Measurements from ENCODE around the gene ANTXRL.

ANTXRL gene

GRCh38 chr10:46283580-46284285 lies 3.1 kb upstream of the ANTXRL start:
- no peak for TF ChIP-seq REST (IDR thresholded peaks at IDR 0.05; ENCODE audit: insufficient read depth in 1 of 2, low read depth in 2 of 2, low read length in 2 of 2)
- TF ChIP-seq FOXP2 (optimal IDR thresholded peaks at IDR 0.05; ENCODE audit: borderline replicate concordance, extremely low read depth, extremely low read length, insufficient read depth): no peak
- TF ChIP-seq SIN3A (IDR thresholded peaks at IDR 0.05; ENCODE audit: borderline replicate concordance, insufficient read depth, low read length): no peak
- no peak for TF ChIP-seq POLR2AphosphoS5 (IDR thresholded peaks at IDR 0.05; ENCODE audit: low read depth, low read length)
- TF ChIP-seq TAF1 (IDR thresholded peaks at IDR 0.05; ENCODE audit: borderline replicate concordance, insufficient read depth, low read length): no peak

- no peak for TF ChIP-seq TAF1 (IDR thresholded peaks at IDR 0.05; ENCODE audit: borderline replicate concordance, insufficient read depth, low read length)
- no peak for TF ChIP-seq SIN3A (IDR thresholded peaks at IDR 0.05; ENCODE audit: borderline replicate concordance, insufficient read depth, low read length)
- TF ChIP-seq POLR2AphosphoS5 (IDR thresholded peaks at IDR 0.05; ENCODE audit: low read depth, low read length): no peak; the same call in 1 of the 2 replicates
- no peak for TF ChIP-seq REST (IDR thresholded peaks at IDR 0.05; ENCODE audit: insufficient read depth in 1 of 2, low read depth in 2 of 2, low read length in 2 of 2)
- no peak for TF ChIP-seq FOXP2 (optimal IDR thresholded peaks at IDR 0.05; ENCODE audit: borderline replicate concordance, extremely low read depth, extremely low read length, insufficient read depth)
Measured at GRCh38 chr10:46284286-46285229, 2.2 kb upstream of the ANTXRL start.

- no peak for TF ChIP-seq SIN3A (IDR thresholded peaks at IDR 0.05; ENCODE audit: borderline replicate concordance, insufficient read depth, low read length)
- no peak for TF ChIP-seq TAF1 (IDR thresholded peaks at IDR 0.05; ENCODE audit: borderline replicate concordance, insufficient read depth, low read length)
- no peak for TF ChIP-seq FOXP2 (optimal IDR thresholded peaks at IDR 0.05; ENCODE audit: borderline replicate concordance, extremely low read depth, extremely low read length, insufficient read depth)
- no peak for TF ChIP-seq POLR2AphosphoS5 (IDR thresholded peaks at IDR 0.05; ENCODE audit: low read depth, low read length)
- no peak for TF ChIP-seq REST (IDR thresholded peaks at IDR 0.05; ENCODE audit: insufficient read depth in 1 of 2, low read depth in 2 of 2, low read length in 2 of 2)
Measured at GRCh38 chr10:46285300-46285699, 1.5 kb upstream of the ANTXRL start.

GRCh38 chr10:46285966-46286620 lies 704 bp upstream of the ANTXRL start:
- TF ChIP-seq POLR2AphosphoS5 (IDR thresholded peaks at IDR 0.05; ENCODE audit: low read depth, low read length) (no peak), REST (IDR thresholded peaks at IDR 0.05; ENCODE audit: insufficient read depth in 1 of 2, low read depth in 2 of 2, low read length in 2 of 2) (no peak), FOXP2 (optimal IDR thresholded peaks at IDR 0.05; ENCODE audit: borderline replicate concordance, extremely low read depth, extremely low read length, insufficient read depth) (no peak), TAF1 (IDR thresholded peaks at IDR 0.05; ENCODE audit: borderline replicate concordance, insufficient read depth, low read length) (no peak)
